Bronchial epithelial cell (primary cell): ENCODE results near the gene DAB1. TPM values are rescaled to one million over a fixed set of nuclear protein-coding genes. Genes with fewer than 3 reads are reported as not detected.
A peak's percentile ranks its signal among the peaks of the same experiment; 100 is the strongest.

Source experiments
- DNase-seq: peaks from one replicate; pipeline ENCODE4 v3.0.0-alpha.2; 2010; ENCODE audit warnings: low read depth
- FAIRE-seq: peaks from 2 replicates; lab custom pipeline; 2011; peaks lifted over from hg19 to GRCh38; lab: Jason Lieb, UNC
- H3K27me3 ChIP-seq: 2 replicates; pipeline ENCODE4 v1.5.1; 2011; ENCODE audit warnings: low read length; ENCODE audit not compliant: control insufficient read depth, insufficient read depth
- H3K36me3 ChIP-seq: 2 replicates; pipeline ENCODE4 v1.5.1; 2011; ENCODE audit warnings: low read length; ENCODE audit not compliant: control insufficient read depth, insufficient read depth
- H3K4me3 ChIP-seq: 2 replicates; pipeline ENCODE4 v1.5.1; 2011; ENCODE audit warnings: mild to moderate bottlenecking, low read depth, low read length, control low read depth
- CTCF ChIP-seq: IDR thresholded peaks from 2 replicates; pipeline ENCODE4 v1.5.1; 2011; ENCODE audit warnings: mild to moderate bottlenecking, moderate library complexity, low read length, control low read depth, inconsistent platforms; ENCODE audit not compliant: insufficient read depth, severe bottlenecking
- total RNA-seq: library from RNA; depleted of rRNA; stranded (reverse); fragments of >200 nt; gene quantifications from 2 replicates; pipeline ENCODE4 v1.2.1, GENCODE V29; 2014

DAB1 gene
- total RNA-seq, 1 donor from 2014 or later, result not detected

- Histone ChIP-seq H3K27me3 (no peaks in the 10 kb centered on the region), H3K36me3 (no peaks in the 10 kb centered on the region), H3K4me3 (no peak overlapping the region)
- FAIRE-seq (no peak), DNase-seq (no peak)
- no peak for TF ChIP-seq CTCF
Observed at GRCh38 chr1:57086154-57086553, 337.7 kb downstream of the DAB1 start.

GRCh38 chr1:57084701-57085100, 339.2 kb downstream of the DAB1 start:
- FAIRE-seq (no peak), DNase-seq (no peak)
- Histone ChIP-seq H3K27me3 (no peaks in the 10 kb centered on the region), H3K36me3 (no peaks in the 10 kb centered on the region), H3K4me3 (no peak overlapping the region)
- no peak for TF ChIP-seq CTCF

GRCh38 chr1:57082711-57083439, 341.0 kb downstream of the DAB1 start:
- no peak overlapping the region for H3K4me3 ChIP-seq
- no peaks in the 10 kb centered on the region for H3K36me3 ChIP-seq
- no peak for TF ChIP-seq CTCF
- FAIRE-seq (no peak), DNase-seq (no peak)
- no peaks in the 10 kb centered on the region for H3K27me3 ChIP-seq

GRCh38 chr1:57079454-57080157, 344.3 kb downstream of the DAB1 start:
- FAIRE-seq (no peak), DNase-seq (peak; percentile 7)
- Histone ChIP-seq H3K36me3 (no peaks in the 10 kb centered on the region), H3K27me3 (no peaks in the 10 kb centered on the region), H3K4me3 (no peak overlapping the region)
- TF ChIP-seq CTCF, result peak; percentile 22

GRCh38 chr1:57072401-57073110, 351.3 kb downstream of the DAB1 start:
- no peak for TF ChIP-seq CTCF
- Histone ChIP-seq H3K27me3 (no peaks in the 10 kb centered on the region), H3K4me3 (no peak overlapping the region), H3K36me3 (no peaks in the 10 kb centered on the region)
- FAIRE-seq, result no peak
- peak; percentile 7 for DNase-seq
